Measurements from ENCODE around the gene ELMO1. TPM values are rescaled to one million over a fixed set of nuclear protein-coding genes. Genes with fewer than 3 reads are reported as not detected.

The ELMO1 gene
- total RNA-seq, 4 donors from 2014 or later: 11.5 to 19.9 (median 17.4) TPM

MicroRNAs encoded within 50 kb of the gene (microRNA counts, 767-probe panel; counts per million panel counts)
- 0 to 358 counts per million in 2 donors for microRNA hsa-miR-1200

Small RNA genes within 50 kb of the gene (microRNA-seq; reads per million reads assigned to microRNA genes)
- gene MIR1200 (ENCODE audit: borderline number of aligned reads in 1 of 2, borderline replicate concordance in 2 of 2): 0 reads per million in 2 donors

Other genes starting within 250 kb of the ELMO1 start
- gene GPR141, start 234.9 kb upstream of the ELMO1 start, total RNA-seq: 1 to 10 TPM in 1 of 4 donors, under 1 TPM in 2, not detected in 1; 0.39 to 1.6 (median 0.49) TPM

Data from lower leg skin (tissue), 4 donors.